Measurements from ENCODE around the gene TMEM120B.
A peak's percentile ranks its signal among the peaks of the same experiment; 100 is the strongest.

Gene TMEM120B

GRCh38 chr12:121806009-121806545, 93.5 kb downstream of the TMEM120B start:
- DNase-seq = no peak

- peak; percentile 66 for DNase-seq
These were observed 94.2 kb downstream of the TMEM120B start for GRCh38 chr12:121806546-121807423.

- no peak for DNase-seq
These were observed 95.2 kb downstream of the TMEM120B start for GRCh38 chr12:121807642-121808347.

GRCh38 chr12:121808623-121809022, 96.1 kb downstream of the TMEM120B start:
- no peak for DNase-seq

GRCh38 chr12:121809712-121810116, 97.2 kb downstream of the TMEM120B start:
- DNase-seq = no peak

- no peak for DNase-seq
These were observed 97.8 kb downstream of the TMEM120B start for GRCh38 chr12:121810234-121810817.

- DNase-seq = no peak
These were observed 98.4 kb downstream of the TMEM120B start for GRCh38 chr12:121810833-121811433.

- peak; percentile 71 for DNase-seq
These were observed 99.1 kb downstream of the TMEM120B start for GRCh38 chr12:121811434-121812319.

GRCh38 chr12:121812320-121812871, 99.8 kb downstream of the TMEM120B start:
- peak; percentile 56 for DNase-seq

GRCh38 chr12:121812921-121813896, 100.7 kb downstream of the TMEM120B start:
- DNase-seq = no peak

GRCh38 chr12:121813951-121814350, 101.4 kb downstream of the TMEM120B start:
- DNase-seq = no peak

GRCh38 chr12:121814429-121815119, 102.0 kb downstream of the TMEM120B start:
- no peak for DNase-seq

- no peak for DNase-seq
These were observed 102.7 kb downstream of the TMEM120B start for GRCh38 chr12:121815263-121815662.

GRCh38 chr12:121816925-121817647, 104.5 kb downstream of the TMEM120B start:
- DNase-seq = no peak

GRCh38 chr12:121817648-121818043, 105.1 kb downstream of the TMEM120B start:
- no peak for DNase-seq

GRCh38 chr12:121819212-121819949, 106.8 kb downstream of the TMEM120B start:
- no peak for DNase-seq

GRCh38 chr12:121820056-121820455, 107.5 kb downstream of the TMEM120B start:
- no peak for DNase-seq

GRCh38 chr12:121822393-121823100, 110.0 kb downstream of the TMEM120B start:
- no peak for DNase-seq
